CD1c-positive myeloid dendritic cell (primary cell): Measurements from ENCODE around the gene TBX21.

Experiments used
- DNase-seq: peaks from one replicate; pipeline ENCODE4 v3.0.0-alpha.2; 2016; ENCODE audit errors: extremely low spot score

Gene TBX21

GRCh38 chr17:47698749-47699535, 34.1 kb upstream of the TBX21 start:
- peak; percentile 74 for DNase-seq

GRCh38 chr17:47699536-47699840, 33.5 kb upstream of the TBX21 start:
- DNase-seq = no peak

GRCh38 chr17:47700471-47701449, 32.3 kb upstream of the TBX21 start:
- DNase-seq = no peak

GRCh38 chr17:47701608-47702007, 31.4 kb upstream of the TBX21 start:
- DNase-seq = no peak

- no peak for DNase-seq
These were observed 30.5 kb upstream of the TBX21 start for GRCh38 chr17:47702391-47702995.

- DNase-seq = peak; percentile 37
These were observed 29.8 kb upstream of the TBX21 start for GRCh38 chr17:47703191-47703591.

GRCh38 chr17:47703671-47704070, 29.4 kb upstream of the TBX21 start:
- no peak for DNase-seq

GRCh38 chr17:47704116-47704515, 28.9 kb upstream of the TBX21 start:
- peak; percentile 49 for DNase-seq

- DNase-seq = no peak
These were observed 28.3 kb upstream of the TBX21 start for GRCh38 chr17:47704736-47705135.

- no peak for DNase-seq
These were observed 27.2 kb upstream of the TBX21 start for GRCh38 chr17:47705536-47706530.

- DNase-seq = no peak
These were observed 25.8 kb upstream of the TBX21 start for GRCh38 chr17:47707056-47707804.

GRCh38 chr17:47707884-47708283, 25.2 kb upstream of the TBX21 start:
- DNase-seq = no peak

- DNase-seq = no peak
These were observed 24.6 kb upstream of the TBX21 start for GRCh38 chr17:47708312-47708863.

- DNase-seq = no peak
These were observed 24.0 kb upstream of the TBX21 start for GRCh38 chr17:47708864-47709541.

GRCh38 chr17:47709594-47709993, 23.4 kb upstream of the TBX21 start:
- no peak for DNase-seq

- no peak for DNase-seq
These were observed 21.5 kb upstream of the TBX21 start for GRCh38 chr17:47711366-47712099.

- DNase-seq = peak; percentile 40
These were observed 20.6 kb upstream of the TBX21 start for GRCh38 chr17:47712330-47713023.

- DNase-seq = no peak
These were observed 18.9 kb upstream of the TBX21 start for GRCh38 chr17:47713980-47714700.
